Fibroblast of lung (primary cell): ENCODE results near the gene THPO.

Experiments used
- EZH2 ChIP-seq: IDR thresholded peaks from 2 replicates; pipeline ENCODE4 v1.5.1; 2012; ENCODE audit warnings: low read length, control low read depth, mild to moderate bottlenecking; ENCODE audit errors: missing control alignments
- TF ChIP-seq, protein P1 (sequence below), 2 donors: IDR thresholded peaks in 1 of 2; conservative IDR thresholded peaks in 1 of 2; 1 replicate in 1 of 2; 2 replicates in 1 of 2; pipeline ENCODE4 v1.5.1; 2011 to 2012; ENCODE audit warnings: low read length in 2 of 2, control low read depth in 1 of 2, inconsistent platforms in 1 of 2, low read depth in 1 of 2, mild to moderate bottlenecking in 1 of 2

DNA sequence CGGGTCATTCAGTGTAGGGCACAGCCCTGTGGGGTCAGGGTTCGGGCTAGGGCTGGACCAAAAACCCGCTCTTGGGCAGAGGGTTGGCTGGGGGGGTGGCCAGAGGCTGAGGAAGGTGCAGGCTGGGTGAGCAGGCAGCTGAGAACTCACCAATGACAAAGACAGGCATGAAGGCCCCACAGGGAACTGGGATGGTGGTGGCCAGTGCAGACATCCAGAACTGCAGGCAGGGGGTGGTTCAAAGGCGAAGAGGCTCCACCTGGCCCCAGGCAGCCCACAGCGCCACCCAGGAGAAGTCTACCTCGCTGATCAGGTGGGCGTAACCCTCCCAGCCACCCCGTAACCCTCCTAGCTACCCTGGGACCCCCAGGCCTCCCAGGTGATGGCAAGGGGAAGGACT, 23.3 kb downstream of the THPO start:
- TF ChIP-seq EZH2, result no peak
- TF ChIP-seq, protein P1, sequence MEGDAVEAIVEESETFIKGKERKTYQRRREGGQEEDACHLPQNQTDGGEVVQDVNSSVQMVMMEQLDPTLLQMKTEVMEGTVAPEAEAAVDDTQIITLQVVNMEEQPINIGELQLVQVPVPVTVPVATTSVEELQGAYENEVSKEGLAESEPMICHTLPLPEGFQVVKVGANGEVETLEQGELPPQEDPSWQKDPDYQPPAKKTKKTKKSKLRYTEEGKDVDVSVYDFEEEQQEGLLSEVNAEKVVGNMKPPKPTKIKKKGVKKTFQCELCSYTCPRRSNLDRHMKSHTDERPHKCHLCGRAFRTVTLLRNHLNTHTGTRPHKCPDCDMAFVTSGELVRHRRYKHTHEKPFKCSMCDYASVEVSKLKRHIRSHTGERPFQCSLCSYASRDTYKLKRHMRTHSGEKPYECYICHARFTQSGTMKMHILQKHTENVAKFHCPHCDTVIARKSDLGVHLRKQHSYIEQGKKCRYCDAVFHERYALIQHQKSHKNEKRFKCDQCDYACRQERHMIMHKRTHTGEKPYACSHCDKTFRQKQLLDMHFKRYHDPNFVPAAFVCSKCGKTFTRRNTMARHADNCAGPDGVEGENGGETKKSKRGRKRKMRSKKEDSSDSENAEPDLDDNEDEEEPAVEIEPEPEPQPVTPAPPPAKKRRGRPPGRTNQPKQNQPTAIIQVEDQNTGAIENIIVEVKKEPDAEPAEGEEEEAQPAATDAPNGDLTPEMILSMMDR (conservative IDR thresholded peaks at IDR 0.05 in 1 of 2, IDR thresholded peaks at IDR 0.05 in 1 of 2; ENCODE audit: low read depth in 1 of 2, low read length in 2 of 2), result no peak
